Activated T-helper 9 cell treated with anti-CD3 and anti-CD28 coated beads, Interleukin-2, amount 50 U/mL, for 16 hours (primary cell): ENCODE results near the gene KERA.

ENCODE experiments used
- DNase-seq: peaks from one replicate; pipeline ENCODE4 v3.0.0-alpha.2; 2020; ENCODE audit warnings: low read depth

KERA gene

DNA sequence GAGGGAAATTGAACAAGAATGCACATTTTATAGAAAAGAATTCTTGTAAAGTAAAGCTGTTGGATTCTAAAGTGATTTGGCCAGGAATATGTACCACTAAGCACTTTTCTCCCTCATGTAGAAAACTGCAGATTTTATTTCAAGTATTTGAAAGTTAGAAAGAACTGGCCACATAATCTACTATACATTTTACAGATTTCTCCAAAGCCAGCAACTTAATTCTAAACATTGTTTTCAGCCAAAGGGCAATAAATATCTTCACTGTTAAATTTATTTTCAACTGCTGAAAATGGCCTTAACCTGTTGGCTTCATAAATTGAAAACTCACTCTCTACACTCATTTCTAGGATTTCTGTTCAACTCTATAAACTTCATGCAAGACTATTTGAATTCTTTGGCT is 15.6 kb upstream of the KERA start:
- no peak for DNase-seq

DNA sequence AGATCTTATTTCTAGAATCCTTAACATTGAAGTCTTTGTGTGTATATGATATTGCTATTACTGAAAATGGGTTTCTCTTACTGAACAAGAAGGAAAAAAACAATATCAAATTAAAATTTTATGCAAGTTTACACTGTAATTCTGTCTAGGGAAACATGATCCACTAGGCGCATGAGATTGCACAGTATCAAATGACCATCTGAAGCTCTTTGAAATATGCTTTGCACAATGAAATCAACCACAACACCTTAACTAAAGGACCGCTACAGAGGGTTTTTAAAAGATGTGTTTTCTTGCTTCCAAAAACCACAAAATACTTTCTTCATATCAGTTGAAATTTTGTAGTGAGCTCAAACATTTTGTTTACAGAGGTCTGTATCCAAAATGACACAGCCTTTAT is 15.1 kb upstream of the KERA start:
- DNase-seq, result no peak

- DNase-seq, result no peak
Measured at GRCh38 chr12:91070936-91071335, 13.1 kb upstream of the KERA start.

DNA sequence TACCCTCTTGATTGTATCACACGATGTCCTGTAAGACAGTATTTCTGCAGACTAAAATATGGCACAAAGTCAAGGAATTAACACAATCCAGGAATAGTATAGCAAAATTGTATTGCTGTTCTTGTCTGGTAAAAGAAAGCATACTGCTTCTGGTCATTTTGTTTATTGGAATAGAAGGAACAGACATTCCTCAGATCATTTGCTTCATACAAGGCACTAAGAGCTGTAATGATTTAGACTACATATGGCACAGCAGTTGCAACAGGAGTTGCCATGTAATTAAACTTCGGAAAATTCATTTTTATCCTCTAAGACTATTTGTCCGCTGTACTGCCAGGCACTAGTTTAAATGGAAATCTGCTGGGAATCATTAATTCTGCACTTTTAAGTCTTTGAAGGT is 7.6 kb upstream of the KERA start:
- no peak for DNase-seq

DNA sequence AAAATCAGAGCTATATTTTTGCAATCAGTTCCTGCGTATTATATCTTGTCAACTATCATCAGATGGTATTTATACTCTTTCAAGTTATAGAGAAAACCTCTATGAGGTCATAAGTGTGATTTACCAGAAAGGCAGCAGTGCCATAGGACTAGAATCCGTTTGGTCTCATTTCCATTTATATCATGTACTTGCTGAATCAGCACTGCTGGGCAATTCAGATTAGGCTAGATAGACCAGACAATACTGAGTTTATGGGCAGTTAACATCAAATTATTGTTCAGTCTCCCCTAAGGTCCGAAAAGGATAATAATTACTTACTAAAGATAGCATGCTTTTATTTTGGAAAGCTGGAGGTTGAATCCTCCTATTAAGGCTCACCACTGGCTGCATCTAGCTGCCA is 6.8 kb upstream of the KERA start:
- no peak for DNase-seq

DNA sequence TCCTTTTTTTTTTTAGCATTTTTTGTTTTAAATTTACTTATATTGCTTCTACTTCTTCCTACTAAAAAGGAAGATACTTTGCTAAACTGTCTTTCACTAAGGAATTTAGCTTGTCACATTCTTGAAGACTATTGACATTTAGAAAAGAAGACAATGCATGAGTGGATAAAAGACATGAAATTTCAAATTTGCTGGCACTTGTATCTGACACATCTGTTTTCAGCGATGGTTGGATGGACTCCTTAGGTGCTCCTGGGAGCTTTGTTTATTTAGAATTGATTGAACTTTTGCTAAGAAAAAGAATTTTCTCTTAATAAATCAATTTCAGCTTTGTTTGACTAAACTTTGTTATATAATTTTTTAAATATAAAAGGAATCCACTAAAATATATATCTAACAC is 3.3 kb upstream of the KERA start:
- no peak for DNase-seq

GRCh38 chr12:91059211-91059610 is 1.4 kb upstream of the KERA start:
- no peak for DNase-seq

DNA sequence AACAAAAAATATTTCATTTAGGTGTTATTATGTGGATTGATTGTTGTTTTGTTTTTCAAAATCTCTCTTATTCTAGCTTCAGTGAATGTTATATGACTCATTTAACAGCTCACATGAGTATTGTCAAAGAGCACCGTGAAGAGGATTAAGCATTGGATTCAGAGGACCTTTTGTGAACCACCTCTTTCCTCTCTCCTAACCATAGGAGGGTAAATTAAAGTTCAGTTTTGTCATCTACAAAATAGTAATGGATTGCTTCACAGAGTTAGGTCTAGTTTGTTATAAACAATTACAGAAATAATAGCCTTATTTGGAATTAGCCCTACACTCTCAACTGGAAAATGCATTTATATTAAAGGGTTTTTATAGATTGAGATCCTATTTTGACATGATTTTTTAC is 962 bp upstream of the KERA start:
- no peak for DNase-seq

DNA sequence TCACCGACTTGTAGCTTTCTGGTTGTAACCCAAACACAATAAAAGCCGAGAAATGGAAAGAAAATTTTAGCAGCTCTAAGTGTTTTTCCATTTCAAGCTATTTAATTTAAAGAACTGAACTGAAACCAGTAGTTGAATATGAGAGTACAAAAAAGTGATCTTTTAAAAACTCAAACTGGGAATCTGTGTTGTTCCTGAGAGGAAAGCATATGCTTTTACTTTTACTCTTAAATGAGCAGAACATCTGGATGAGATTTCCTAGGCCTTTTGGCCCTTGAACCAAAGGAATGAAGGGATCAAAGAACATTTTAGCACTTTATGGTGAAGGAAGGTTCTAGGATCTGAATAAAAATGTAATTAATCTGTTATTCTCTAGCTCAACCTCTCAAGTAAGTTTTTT is 1.3 kb downstream of the KERA start:
- no peak for DNase-seq

DNA sequence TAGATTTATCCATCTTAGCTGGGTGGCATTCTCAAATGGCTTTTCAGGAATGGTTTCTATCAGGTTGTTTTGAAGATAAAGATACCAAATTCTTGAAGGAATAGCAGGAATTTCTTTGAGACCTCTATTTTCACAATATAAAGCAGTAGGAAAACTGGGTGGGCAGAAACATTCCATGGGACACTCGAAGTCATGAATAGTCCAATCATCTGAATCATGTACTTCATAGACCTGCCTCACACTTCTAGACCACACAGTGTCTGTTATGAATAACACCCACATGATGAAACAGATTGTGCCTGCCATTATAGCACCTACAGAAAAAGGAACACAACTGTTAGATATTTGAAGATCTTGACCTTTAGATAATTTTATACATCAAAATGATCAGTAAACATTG is 1.8 kb downstream of the KERA start:
- DNase-seq, result no peak

- DNase-seq, result no peak
Measured at GRCh38 chr12:91053951-91054715, 3.7 kb downstream of the KERA start.

- no peak for DNase-seq
Measured at GRCh38 chr12:91052026-91052425, 5.8 kb downstream of the KERA start.

- DNase-seq, result no peak
Measured at GRCh38 chr12:91044586-91044985, 13.2 kb downstream of the KERA start.

GRCh38 chr12:91043408-91043807 is 14.4 kb downstream of the KERA start:
- DNase-seq, result no peak

- DNase-seq, result no peak
Measured at GRCh38 chr12:91040096-91040755, 17.6 kb downstream of the KERA start.

GRCh38 chr12:91037276-91037675 is 20.5 kb downstream of the KERA start:
- DNase-seq, result no peak

DNA sequence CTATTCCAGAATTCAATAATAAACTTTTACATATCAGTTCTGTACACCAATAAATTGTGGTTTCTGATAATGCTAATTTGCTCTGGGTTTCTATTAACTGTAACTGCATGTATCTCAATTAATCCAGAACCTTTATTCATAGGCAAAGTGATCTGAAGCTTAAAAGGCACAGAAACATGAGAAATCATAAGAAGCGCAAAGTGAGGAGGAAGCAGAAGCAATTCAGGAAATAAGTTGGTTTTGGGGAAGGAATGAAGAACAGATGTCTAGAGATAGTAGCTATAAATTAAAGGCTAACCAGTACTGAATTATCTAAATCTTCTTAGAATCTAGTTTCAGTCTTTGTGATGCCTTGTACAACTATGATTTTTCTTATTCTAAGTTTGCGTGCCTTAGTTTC is 24.6 kb downstream of the KERA start:
- DNase-seq, result no peak

DNA sequence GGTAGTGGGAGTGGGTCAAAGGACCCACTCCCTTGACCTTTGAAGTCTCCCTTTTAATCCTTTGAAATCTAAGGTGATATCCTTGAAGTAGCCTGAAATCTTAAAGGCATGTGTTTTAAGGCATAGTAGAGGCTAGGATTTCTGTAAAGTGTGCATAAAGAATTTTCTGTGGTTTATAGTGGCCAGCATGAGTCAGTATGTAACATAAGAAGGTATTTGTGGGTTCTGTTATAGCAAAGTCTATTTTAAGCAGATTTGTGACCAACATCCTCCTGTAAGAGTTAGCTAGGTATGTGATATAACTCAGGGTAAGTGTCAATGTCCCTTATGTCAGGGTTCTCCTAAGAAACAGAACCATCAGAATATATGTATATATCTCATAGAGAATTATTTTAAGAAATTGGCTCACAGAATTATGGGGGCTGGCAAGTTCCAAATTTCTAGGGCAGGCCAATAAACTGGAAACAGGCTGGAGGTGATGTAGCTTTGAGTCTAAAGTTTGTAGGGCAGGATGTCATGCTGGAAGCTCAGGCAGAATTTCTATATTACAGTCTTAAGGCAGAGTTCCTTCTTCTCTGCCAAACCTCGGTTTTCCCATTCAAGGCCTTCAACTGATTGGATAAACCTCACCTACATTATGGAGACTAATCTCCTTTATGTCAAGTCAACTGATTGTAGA is 34.4 kb downstream of the KERA start:
- no peak for DNase-seq

DNA sequence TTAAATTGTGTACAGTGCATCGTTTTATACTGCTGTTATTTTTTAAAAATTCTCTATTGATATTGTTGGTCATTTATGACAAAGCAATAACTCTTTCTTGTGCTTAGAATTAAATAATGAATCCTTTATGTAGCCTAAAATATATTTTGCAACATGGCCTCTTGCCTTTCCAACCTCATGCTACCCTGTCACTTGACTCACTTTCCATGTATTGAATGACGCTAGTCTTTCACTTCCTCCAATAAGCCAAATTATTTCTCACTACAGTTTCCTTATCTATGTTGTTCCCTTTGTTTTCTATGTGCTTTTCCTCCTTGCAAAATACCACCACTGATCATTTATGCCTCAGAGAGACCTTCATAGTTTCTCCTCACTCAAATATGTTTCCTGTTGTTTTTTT is 36.7 kb downstream of the KERA start:
- DNase-seq, result no peak

- no peak for DNase-seq
Measured at GRCh38 chr12:91019455-91019854, 38.4 kb downstream of the KERA start.

DNA sequence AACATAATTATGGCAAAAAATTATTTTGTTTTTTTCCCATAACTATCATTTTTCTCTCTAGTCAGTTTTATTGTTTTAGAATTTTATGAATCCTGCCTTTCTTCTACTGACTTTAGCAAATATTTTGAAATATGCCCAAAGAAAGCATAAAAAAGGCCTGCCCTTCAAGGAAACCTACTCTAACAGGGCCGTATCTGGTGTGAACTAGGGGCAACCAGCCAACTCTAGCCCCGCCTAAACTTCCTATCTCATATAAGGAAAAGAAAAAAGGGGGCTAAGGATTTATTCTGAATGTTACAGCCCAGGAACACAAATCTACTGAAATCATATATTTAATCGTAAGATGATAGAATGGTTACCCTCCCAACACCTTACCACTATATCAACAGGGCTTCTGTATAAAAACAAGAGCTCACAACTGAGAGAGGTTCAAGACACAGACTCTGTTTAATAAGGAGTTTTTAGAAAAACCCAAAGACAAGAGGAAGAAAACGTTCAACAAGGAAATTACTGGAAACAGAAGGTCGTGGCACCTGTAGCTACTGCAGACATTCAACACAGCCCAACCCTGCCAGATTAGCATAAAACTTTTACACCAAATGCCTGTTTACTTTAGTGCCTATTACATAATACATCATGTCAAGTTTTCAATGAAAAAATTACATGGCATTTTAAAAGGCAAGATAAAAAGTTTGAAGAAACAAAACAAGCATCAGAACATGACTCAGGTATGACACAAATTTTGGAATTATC is 40.1 kb downstream of the KERA start:
- no peak for DNase-seq

DNA sequence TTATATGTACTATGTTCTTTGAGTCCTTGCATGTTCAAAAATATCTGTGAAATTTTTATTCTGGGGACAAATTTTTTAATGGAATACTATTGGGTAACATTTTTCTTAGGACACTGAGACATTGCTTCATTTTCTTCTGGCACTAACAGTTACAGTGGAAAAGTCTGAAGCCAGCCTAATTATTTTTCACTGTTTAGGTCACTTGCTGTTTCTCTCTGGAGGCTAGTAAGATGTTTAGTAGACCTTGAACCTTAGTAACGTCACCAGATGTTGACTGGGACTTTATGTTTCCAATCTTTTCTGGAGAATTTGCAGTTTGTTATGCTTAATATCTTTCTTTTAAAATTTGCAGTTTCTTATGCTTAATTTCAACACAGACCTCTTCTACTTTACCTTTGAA is 40.8 kb downstream of the KERA start:
- DNase-seq, result no peak
